Tibial nerve (tissue), 4 donors: ENCODE data around the gene FJX1.

Experiments
- CTCF ChIP-seq, 5 experiments: fragments of 200-600 bp in 3 of 5; fragments of 450-650 bp in 2 of 5; sonication (generic) in 3 of 5; IDR thresholded peaks; one replicate each; pipeline ENCODE4 v1.5.1; 2016 to 2019; ENCODE audit warnings: antibody characterized with exemption in 5 of 5, mild to moderate bottlenecking in 3 of 5, moderate library complexity in 2 of 5
- EP300 ChIP-seq, 2 donors: sonication (generic); formaldehyde crosslinking; IDR thresholded peaks; one replicate each; pipeline ENCODE4 v1.6.1; 2017; ENCODE audit warnings: antibody characterized with exemption in 2 of 2, mild to moderate bottlenecking in 1 of 2
- POLR2A ChIP-seq, 2 donors: fragments of 450-650 bp; IDR thresholded peaks; one replicate each; pipeline ENCODE4 v1.6.1; 2017; ENCODE audit warnings: antibody characterized with exemption in 2 of 2, mild to moderate bottlenecking in 2 of 2, moderate library complexity in 2 of 2

- no peak for TF ChIP-seq POLR2A (IDR thresholded peaks at IDR 0.05)
- TF ChIP-seq CTCF (IDR thresholded peaks at IDR 0.05) = no peak
- TF ChIP-seq EP300 (IDR thresholded peaks at IDR 0.05) = no peak
These were observed 11.3 kb downstream of the FJX1 start for GRCh38 chr11:35629511-35629910.
